Eye (tissue), 1 donor: ENCODE data around the gene PLEKHA5.

Experiments used
- DNase-seq: peaks from one replicate; pipeline ENCODE4 v3.0.0-alpha.2; 2015

Gene PLEKHA5

DNA sequence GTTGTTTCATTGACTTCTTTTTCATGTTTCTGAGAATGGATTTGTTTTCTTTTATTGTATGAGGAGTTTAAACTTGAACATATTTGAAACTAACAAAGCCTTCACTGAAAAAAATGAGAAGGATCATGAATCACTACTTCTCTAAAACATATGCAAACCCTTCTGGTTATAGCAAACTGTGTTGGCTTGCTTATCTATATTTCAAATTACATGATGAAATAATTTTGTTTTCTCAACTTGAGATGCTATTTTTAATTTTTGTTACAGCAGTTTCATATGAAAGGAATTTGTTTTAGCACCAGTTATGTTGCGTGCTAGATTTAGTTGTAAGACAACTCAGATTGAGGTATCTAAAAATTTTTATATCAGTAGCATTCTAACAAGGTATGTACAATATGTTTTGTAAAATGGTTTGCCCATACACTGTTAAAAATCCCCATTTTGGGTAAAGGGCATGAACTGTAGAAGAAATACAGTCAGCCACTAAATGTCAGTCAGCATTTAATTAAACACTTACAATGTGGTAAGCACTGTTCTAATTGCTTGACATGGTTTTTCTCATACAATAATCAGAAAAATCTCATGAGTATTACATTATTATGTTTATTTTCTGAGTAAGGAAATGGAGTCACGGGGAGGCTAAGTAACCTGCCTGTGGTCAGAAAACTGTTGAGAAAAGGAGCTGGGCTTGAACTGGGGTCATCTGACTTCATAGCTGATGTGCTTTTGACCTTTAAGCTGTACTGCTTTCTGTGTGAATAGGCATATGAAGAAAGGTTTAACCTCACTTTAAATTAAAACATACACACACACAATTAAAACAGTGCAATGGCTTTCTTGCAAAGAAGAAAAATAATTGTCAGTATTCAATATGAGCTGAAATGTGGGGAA is 105.7 kb downstream of the PLEKHA5 start:
- no peak for DNase-seq

DNA sequence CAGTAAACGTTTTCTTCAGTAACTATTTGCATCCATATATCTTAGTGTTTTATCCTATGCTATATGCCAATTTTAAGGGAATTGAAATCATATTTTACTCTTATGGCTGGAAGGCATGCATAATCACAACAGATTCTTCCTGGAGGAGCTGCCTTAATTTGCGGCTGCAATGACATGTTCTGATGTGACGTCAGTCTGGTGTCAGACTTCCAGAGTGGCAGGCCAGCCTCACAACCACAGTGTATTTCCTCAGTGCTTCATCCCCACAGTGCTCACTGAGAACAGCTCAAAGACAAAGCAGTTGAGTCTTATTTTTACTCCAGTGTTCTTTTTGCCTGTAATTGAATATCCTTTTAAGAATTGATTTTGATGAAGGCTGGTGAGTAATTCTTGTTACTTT is 107.1 kb downstream of the PLEKHA5 start:
- DNase-seq = no peak

DNA sequence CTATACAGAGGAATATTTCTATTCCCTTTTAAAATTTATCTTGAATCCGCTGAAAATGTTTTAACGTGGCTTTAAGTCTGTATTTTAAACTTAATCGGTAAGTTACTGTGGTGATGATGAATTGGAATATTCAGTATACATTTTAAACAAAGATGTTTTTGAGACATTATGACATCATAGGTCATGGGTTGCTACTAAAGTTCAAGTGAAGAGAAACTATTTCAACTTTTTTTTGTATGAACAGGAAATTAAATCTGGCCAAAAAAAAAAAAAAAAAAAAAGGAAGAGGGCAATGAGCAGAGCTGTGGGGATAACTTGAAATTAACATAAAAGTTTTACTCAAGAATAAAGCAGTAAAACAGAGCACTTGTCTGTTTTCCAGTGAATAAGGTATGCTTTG is 109.0 kb downstream of the PLEKHA5 start:
- no peak for DNase-seq

DNA sequence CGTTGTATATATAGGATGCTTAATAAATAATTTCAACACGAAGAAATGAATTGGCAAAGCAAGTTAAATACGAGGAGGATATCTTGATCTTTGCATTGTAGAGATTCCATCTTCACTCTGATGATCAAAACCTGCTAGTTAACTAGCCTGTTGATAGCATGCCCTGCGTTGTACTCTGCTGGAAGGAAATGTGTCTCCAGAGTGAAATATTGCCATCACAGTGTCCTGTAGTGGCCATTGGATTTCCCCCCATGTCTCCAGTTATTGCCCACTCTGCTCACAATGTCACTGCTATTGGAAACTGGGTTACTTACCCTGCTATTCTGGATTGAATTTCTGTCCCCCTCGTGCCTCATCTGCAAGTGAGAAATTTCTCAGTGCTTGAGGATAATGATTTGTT is 109.6 kb downstream of the PLEKHA5 start:
- no peak for DNase-seq

DNA sequence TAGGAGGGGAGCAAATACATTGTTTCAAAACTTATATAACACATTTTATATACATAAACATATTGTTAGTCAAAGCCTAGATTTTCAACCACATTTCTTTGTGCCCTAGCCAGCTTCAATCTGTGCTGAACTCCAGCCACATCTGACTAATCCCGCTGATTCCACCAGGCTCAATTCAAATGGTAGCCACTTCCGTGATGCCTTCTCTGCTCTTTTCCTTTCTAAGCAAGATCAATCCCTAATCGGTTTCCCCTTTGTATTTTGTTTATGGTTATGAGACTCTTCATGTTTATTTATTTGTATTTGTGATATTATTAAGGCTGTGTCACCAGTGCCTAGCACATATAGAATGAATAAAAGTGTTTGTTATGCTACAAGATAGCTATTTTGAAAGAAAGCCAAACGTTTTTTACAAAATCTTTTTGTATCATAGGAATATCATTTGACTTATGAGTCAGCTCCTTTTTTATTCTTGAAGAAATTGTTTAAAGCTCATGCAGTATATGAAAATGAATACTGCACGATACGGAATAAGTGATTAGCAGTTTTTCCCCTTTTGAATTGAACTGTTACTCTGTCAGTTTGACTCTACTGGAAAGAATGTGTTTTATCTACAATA is 110.2 kb downstream of the PLEKHA5 start:
- DNase-seq = no peak

DNA sequence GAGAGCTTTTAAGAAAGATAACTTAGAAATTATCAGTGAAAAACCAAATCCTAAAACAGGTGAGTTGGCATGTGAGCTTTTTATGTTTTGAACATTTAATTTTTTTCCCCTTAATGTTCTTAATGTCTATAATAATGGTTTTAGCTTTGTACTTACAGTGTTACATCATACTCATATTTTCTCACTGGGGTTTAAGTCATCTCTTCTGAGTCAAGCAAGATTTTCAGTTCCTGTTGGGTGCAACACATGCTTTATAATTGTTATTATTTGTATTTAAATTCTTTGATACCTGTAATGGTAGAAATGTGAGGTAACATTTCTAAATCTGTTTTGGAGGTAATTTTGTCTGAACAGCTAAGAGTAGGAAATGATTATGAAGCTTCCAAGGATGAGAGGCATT is 113.0 kb downstream of the PLEKHA5 start:
- DNase-seq = no peak

DNA sequence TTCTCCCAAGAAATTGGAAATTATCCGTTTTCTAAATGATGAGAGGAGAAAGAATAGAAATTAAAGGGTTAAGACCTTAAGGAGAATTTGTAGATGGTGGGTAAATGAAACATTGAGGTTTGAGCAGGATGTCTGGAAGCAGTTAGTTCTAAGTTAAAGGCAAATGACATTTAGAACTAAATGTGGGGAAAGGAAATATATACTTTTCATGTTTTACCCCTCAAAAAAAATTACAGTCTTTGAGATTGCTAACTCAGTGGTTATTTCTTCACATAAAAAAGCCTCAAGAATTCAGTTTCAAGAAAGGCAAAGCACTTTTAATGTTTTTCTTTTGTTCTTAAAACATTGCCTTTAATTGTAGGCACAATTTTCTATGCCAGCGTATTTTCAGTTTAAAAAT is 114.0 kb downstream of the PLEKHA5 start:
- no peak for DNase-seq

DNA sequence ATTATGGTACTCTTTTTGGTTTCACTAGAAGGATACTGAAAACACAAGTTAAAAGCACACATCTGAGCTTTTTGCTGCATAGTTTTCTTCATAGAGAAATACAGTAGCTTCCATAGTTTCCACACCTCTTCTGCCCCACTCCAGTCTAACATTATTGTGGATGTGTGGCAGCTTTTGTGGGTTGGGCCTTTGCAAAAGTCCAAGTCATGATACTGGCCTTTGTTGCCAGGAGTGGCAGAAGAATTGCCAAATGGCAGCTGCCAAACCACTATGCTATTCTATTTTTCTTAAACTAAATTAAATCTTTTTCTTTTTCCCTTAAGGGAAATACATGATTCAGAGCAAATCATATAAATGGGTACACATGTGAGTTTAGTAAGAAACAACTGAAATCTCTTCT is 114.8 kb downstream of the PLEKHA5 start:
- DNase-seq = no peak

DNA sequence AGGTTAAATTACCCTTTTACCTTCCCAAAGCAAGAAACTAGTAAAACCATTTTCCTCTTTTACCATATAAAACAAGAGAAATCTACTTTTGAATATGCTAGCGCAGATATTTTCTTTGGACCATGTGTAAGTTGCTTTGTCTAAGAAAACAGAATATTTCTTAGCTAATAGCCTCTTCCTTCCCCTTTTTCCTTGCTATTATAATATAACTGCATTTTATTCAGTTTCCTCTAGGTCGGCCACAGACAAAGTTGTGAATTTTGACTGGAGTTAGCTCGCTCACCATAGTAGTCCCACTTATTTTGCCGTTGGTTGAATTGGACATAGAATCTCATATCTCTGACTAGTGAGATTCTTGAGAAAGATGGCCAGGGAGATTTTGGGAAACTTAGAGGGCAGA is 115.6 kb downstream of the PLEKHA5 start:
- no peak for DNase-seq

DNA sequence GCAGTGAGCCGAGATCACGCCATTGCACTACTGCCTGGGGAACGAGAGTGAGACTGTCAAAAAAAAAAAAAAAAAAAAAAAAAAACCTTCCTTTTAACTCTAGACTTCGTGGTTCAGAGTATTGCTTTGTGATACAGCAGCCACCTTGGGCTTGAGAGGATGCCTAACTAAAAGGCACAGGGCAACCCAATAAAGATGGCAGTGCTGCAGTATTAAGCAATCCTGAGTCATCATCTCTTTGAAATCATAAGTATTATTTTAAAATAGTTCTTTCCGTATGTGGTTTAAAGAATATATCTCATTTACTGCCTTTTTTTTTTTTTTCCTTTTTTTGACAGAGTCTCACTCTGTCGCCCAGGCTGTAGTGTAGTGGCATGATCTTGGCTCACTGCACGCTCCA is 116.1 kb downstream of the PLEKHA5 start:
- DNase-seq = no peak

DNA sequence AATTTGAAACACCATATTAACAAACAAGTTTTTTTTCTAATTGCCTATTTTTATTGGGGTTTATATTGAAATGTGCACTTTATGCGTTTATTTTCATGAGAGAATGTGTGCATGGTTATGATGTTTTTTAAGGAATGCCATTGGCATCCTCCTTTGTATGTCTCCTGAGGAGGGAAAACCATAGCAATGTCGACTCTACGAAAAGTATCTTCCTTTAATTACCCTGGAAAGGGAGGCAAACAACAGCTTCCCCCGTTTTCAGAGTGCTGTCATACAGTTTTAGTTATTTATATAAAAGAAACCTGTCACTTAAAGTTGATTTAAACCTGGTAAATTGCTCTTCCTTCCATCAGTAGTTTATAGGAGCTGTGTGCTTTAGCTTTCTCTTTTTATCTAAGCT is 117.4 kb downstream of the PLEKHA5 start:
- DNase-seq = no peak

DNA sequence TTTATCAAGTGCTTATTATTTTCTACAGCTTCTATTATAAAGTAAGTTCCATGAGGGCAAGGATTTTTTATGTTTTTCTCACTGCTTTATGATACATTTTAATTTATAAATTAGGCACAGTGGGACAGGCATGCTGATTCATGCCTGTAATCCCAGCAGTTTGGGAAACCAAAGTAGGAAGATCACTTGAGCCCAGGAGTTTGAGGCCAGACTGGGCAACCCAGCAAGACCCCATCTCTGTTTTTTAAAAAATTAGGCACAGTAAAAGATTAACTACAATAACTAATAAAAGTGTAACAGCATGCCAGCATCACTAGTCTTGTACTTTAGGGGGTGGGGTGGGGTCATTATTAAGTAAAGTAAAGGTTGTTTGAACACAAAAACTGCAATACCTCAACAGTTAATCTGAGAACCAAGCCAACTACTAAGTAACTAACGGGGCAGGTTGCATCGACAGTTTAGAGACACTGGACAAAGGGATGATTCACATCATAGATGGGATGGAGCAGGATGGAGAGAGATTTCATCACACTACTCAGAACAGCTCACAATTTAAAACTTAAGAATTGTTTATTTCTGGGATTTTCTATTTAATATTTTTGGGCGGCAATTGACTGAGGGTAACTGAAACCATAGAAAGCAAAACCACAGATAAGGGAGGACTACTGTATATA is 119.5 kb downstream of the PLEKHA5 start:
- DNase-seq = no peak

DNA sequence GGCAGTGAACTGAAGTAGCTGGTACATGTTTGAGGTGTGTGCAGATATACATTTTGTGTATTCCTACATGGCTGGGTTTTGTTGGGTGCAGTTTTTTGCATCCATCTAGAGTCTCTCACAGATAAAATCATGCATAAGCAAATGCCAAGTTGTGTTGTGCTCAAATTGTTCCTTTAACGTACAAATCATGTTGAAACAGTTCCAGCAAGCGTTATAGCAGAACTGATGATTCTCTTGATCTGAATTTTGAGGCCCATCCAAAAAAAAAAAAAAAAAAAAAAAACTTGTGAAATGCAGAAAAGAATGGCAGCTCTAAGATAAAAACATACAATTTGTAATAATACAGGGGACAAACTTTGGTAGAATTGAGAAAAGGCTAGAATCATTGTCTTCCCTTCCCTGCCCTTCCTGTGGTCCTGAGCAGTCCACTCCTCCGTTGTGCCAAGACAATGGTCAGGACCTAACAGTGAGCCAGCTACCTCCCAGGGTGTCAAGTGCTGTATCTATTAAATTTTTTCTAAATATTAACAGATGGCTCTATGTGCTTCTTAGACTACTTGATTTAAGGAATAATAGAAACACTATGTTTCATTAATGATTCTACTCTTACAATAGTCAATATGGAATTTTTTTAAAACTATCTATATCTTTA is 122.1 kb downstream of the PLEKHA5 start:
- no peak for DNase-seq

DNA sequence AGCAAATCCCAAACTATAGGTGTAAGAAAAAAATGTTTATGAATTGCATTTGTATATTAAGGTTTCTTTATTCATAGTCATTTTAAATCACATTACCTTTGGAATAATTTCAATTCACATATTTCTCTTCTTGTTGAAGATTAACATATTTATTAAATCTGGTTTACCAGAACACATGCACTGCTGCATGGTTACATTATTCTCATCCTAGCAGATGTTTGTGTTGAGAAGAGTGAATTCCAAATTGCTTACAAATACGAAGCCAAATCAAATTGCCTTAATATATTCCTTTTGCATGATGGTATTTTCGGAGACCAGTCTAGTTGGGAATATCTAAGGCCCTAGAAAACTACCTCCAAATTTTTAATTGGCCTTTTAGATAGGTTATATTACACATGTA is 130.6 kb downstream of the PLEKHA5 start:
- DNase-seq = no peak

DNA sequence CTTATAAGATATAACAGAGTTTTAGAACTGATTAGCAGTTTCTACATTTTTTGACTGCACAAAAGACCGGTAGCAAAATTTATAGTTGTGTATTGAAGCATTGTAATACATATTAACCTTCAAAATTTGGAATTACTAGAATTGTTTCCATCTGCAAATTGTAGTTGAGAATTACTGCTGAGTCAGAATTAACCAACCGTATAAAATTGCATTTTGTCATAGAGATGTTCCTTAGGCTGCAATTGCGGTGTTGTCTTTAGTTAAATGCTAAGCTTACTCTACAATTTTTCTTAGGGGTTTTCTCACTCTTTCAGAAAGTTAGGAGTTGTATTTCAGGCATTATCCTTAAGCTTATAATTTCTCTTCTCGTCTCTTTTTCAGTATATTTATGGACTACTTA is 132.2 kb downstream of the PLEKHA5 start:
- DNase-seq = no peak

DNA sequence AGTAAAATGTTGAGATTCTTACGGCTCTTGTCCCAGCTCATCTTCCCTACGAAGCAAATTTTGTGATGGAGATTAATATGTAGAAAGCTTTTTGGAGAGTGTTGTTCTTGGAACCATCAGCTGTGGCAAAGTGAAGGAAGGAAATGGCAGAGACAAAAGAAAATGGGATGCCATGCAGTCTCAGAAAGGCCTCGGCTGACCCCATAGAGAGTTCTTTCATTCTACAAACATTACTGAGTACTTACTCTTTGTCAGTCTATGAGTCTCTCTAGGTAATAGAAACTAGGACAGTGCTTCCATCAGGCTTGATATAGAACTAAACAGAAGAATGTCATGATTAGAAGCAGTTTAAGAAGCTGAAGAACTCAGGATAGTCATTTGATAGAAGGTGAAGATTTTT is 134.1 kb downstream of the PLEKHA5 start:
- no peak for DNase-seq

DNA sequence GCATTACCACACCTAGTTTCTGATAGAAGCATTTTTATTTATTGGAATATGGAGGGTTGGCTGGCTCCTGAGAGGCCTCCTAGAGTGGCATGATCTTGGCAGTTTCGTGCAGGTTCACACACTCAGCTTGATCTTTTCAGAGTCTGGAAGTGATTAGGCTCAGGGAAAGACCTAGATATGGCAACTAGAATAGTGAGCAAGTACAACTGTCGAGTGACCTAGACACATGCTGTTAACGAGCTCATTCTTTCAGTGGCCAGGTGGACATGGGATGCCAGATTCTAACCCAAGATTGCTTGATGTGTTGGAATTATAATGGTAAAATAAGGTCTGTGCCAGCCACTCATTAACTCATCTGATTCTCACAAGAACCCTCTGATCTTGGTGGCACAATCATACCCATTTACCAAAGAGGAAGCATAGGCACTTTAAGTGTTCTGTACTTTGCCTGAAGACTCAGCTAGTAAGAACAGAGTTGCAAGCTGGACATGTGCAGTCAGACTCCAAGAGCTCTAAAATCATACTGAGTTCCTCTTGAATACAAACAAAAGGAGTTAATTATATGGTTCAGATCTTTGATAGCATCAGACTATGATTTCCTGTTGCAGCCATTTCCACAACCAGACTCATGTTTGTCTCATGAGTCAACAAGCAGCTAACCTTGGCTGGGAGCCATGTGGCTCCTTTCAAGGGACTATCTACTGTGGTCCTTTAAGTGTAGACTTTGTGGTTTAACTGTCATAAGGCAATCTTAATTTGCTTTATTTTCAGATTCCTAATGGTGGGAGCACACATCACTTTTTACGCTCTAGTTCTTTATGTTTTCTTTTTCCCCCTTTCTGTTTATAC is 144.2 kb downstream of the PLEKHA5 start:
- DNase-seq = peak; percentile 26

DNA sequence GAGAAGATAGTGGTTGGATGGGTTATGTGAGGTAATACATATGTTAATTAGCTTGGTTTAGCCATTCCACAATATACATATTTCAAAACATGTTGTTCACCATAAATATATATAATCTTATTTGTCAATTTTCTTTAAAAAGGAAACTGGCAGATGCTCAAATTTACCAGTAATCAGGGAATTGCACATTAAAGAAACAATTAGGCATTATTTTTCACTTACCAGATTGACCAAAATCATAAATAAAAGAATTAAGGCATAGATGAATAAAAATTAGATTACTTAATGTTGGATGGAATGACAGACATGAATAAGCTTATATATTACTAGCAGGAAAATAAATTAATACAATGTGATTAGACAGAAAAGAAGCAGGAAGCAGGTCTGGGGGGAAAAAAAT is 147.2 kb downstream of the PLEKHA5 start:
- DNase-seq = no peak

DNA sequence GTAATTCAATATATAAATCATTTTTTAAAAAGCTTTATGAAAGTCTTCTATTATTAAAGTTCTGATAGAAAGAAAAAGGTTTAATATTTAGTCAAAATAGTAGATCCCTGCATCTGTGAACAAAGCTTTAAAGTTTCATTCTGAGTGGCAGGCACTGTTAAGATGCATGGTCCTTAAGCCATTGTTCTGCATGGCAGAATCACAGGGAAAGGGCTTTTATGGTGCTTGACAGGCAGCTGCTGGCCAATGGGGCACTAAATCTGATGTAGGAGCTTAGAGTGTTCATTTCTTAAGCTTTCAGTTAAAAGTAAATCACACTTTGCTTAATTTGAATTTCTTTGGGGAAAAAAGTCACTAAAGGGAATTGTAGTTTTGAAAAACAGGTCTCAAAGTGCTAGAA is 148.2 kb downstream of the PLEKHA5 start:
- DNase-seq = peak; percentile 16

DNA sequence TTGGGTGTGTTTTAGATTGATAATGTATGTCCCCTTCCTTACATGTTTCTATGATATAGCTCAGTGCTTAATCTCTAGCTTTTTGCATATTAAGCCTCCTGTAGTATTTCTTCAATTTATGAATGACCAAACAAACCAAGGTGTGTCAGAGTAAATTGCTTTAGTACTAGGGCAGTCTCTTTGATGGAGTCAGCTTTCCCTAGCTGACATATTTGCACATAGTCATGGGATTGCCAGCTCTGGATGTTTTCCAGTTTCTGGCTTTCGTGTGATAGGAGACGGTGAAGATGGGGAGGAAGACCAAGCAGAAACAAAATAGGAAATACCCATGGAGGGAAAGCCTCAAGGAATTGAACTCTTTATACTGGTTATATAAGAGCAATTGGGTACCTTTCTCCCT is 148.9 kb downstream of the PLEKHA5 start:
- no peak for DNase-seq

DNA sequence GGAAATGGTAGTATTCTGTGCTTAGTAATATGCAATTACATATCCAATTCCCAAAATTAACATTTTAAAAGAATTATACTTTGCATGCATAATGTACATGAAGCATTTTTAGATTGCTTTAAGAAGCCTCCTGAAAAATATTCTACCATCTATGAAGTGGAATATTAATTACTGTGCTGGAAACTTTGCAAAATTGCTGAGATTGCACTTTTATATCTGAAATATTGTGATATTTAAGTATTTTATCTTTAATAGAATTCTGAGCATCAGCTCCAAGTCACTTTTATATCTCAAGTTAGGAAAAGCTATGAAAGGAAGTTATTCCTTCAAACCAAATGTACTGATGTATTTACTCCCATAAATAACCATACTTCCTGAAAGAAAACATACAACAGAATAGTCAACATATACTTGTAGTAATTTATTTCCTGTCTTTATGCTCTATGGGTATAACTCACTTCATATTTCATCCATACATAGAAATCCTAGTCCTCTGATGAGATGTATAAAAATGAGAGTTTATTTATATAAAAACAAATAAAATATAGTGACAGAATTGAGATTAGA is 152.7 kb downstream of the PLEKHA5 start:
- DNase-seq = no peak

DNA sequence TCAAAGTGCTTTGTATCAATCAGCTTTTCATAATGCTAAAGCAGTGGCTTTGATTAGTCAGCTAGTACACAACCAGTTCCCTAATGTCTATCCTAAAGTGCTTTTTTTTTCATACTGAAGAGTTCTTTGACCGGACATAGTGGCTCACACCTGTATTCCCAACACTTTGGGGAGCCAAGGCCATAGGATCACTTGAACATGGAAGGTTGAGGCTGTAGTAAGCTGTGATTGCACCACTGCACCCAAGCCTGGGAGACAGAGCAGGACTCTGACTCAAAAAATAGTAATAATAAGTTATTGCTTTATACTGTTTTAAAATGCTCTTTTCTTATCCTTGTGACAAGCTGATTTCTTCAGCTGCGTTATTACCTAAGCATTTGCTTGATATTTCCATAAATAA is 155.1 kb downstream of the PLEKHA5 start:
- no peak for DNase-seq
